IMR-90 (cell line): ENCODE results near the gene HSPA13. TPM values are rescaled to one million over a fixed set of nuclear protein-coding genes. Genes with fewer than 3 reads are reported as not detected.

ENCODE experiments used
- ATAC-seq: fragments of 200-7000 bp; cut with Tn5 transposase; 2 replicates; pipeline ENCODE4 v1.9.1; 2020; ENCODE audit warnings: low read depth, mild to moderate bottlenecking, moderate library complexity
- BruUV-seq: library from RNA; stranded (reverse); fragments of 400-500 nt; replicated peaks from 2 replicates; lab custom pipeline; 2021; lab: Mats Ljungman, UMichigan
- CTCF ChIA-PET: fragments of 300-600 bp; formaldehyde crosslinking; extraction: SDS; loops from one replicate; lab custom pipeline; 2021; ENCODE audit warnings: antibody characterized with exemption; lab: Yijun Ruan, JAX
- POLR2A ChIA-PET: fragments of 300-600 bp; sonication (Branson Sonifier 250); formaldehyde crosslinking; loops from one replicate; lab custom pipeline; 2022; ENCODE audit warnings: antibody characterized with exemption; ENCODE audit not compliant: unreplicated experiment; lab: Charles Lee
- DNase-seq: peaks from one replicate; pipeline ENCODE4 v3.0.0; 2013
- H2AFZ ChIP-seq: replicated peaks from 2 replicates; pipeline ENCODE3; 2013; ENCODE audit warnings: low read length, mild to moderate bottlenecking; ENCODE audit not compliant: poor library complexity
- H2AK5ac ChIP-seq: 2 replicates; pipeline ENCODE4 v1.6.1; 2013; ENCODE audit warnings: low read depth, low read length, inconsistent platforms
- H2AK9ac ChIP-seq: replicated peaks from 2 replicates; pipeline ENCODE3; 2013; ENCODE audit warnings: mild to moderate bottlenecking, low read depth, low read length, moderate library complexity; ENCODE audit not compliant: poor library complexity
- H2BK120ac ChIP-seq: 2 replicates; pipeline ENCODE4 v1.6.1; 2013; ENCODE audit warnings: low read depth, low read length, inconsistent platforms
- H2BK15ac ChIP-seq: 3 replicates; pipeline ENCODE4 v1.6.1; 2013; ENCODE audit warnings: low read depth, low read length, inconsistent platforms
- H2BK20ac ChIP-seq: 2 replicates; pipeline ENCODE4 v1.6.1; 2013; ENCODE audit warnings: low read depth, mild to moderate bottlenecking, inconsistent platforms, low read length, moderate library complexity
- H2BK5ac ChIP-seq: 2 replicates; pipeline ENCODE4 v1.6.1; 2013; ENCODE audit warnings: mild to moderate bottlenecking, low read depth, low read length, inconsistent platforms; ENCODE audit not compliant: poor library complexity, severe bottlenecking
- H3K14ac ChIP-seq: replicated peaks from 2 replicates; pipeline ENCODE4 v1.6.1; 2013; ENCODE audit warnings: low read depth, low read length, inconsistent platforms
- H3K18ac ChIP-seq: 2 replicates; pipeline ENCODE4 v1.6.1; 2013; ENCODE audit warnings: low read depth, low read length, control low read depth
- H3K23ac ChIP-seq: 2 replicates; pipeline ENCODE4 v1.6.1; 2013; ENCODE audit warnings: low read depth, low read length, inconsistent platforms
- H3K27ac ChIP-seq: 2 replicates; pipeline ENCODE4 v1.5.1; 2013; ENCODE audit warnings: mild to moderate bottlenecking, control low read depth, low read length; ENCODE audit not compliant: insufficient read depth
- H3K27me3 ChIP-seq: 2 replicates; pipeline ENCODE4 v1.6.1; 2013; ENCODE audit warnings: low read length; ENCODE audit not compliant: control insufficient read depth, insufficient read depth
- H3K36me3 ChIP-seq: 2 replicates; pipeline ENCODE4 v1.6.1; 2013; ENCODE audit warnings: low read length, mixed read lengths; ENCODE audit not compliant: control insufficient read depth, insufficient read depth
- H3K4ac ChIP-seq: 2 replicates; pipeline ENCODE4 v1.6.1; 2013; ENCODE audit warnings: low read depth, low read length, inconsistent platforms
- H3K4me1 ChIP-seq: 2 replicates; pipeline ENCODE4 v1.6.1; 2013; ENCODE audit warnings: low read length, mixed read lengths; ENCODE audit not compliant: control insufficient read depth, insufficient read depth
- H3K4me2 ChIP-seq: 2 replicates; pipeline ENCODE4 v1.6.1; 2013; ENCODE audit warnings: low read depth, mild to moderate bottlenecking, control low read depth, low read length, moderate library complexity
- H3K4me3 ChIP-seq: 2 replicates; pipeline ENCODE4 v1.5.1; 2013; ENCODE audit warnings: low read depth, mild to moderate bottlenecking, control low read depth, low read length, moderate library complexity; ENCODE audit not compliant: insufficient read depth
- H3K56ac ChIP-seq: 2 replicates; pipeline ENCODE4 v1.6.1; 2013; ENCODE audit warnings: low read length, inconsistent platforms; ENCODE audit not compliant: insufficient read depth; ENCODE audit errors: extremely low read depth
- H3K79me1 ChIP-seq, 2 experiments: 2 replicates each; pipeline ENCODE4 v1.6.1; 2013; ENCODE audit warnings: low read length in 2 of 2, inconsistent platforms in 1 of 2, low read depth in 1 of 2
- H3K9ac ChIP-seq: 2 replicates; pipeline ENCODE4 v1.6.1; 2013; ENCODE audit warnings: low read depth, low read length, control low read depth
- H3K9me1 ChIP-seq: 2 replicates; pipeline ENCODE4 v1.6.1; 2013; ENCODE audit warnings: low read length, inconsistent platforms; ENCODE audit not compliant: insufficient read depth
- H3K9me3 ChIP-seq: 2 replicates; pipeline ENCODE4 v1.6.1; 2013; ENCODE audit warnings: low read length; ENCODE audit not compliant: control insufficient read depth, insufficient read depth
- H4K20me1 ChIP-seq: 2 replicates; pipeline ENCODE4 v1.6.1; 2013; ENCODE audit warnings: low read length, inconsistent platforms; ENCODE audit not compliant: insufficient read depth
- H4K5ac ChIP-seq: 2 replicates; pipeline ENCODE4 v1.6.1; 2013; ENCODE audit warnings: mild to moderate bottlenecking, low read depth, low read length, control low read depth
- H4K8ac ChIP-seq, 2 experiments: 2 replicates each; pipeline ENCODE4 v1.6.1; 2013; ENCODE audit warnings: low read depth in 2 of 2, low read length in 2 of 2, control low read depth in 1 of 2, inconsistent platforms in 1 of 2
- H4K91ac ChIP-seq: 2 replicates; pipeline ENCODE4 v1.6.1; 2013; ENCODE audit warnings: low read depth, low read length, inconsistent platforms; ENCODE audit not compliant: insufficient read depth
- CEBPB ChIP-seq: IDR thresholded peaks from 2 replicates; pipeline ENCODE4 v1.6.1; 2012; ENCODE audit warnings: low read depth, low read length, improper control_type of control experiment
- CHD1 ChIP-seq: IDR thresholded peaks from 2 replicates; pipeline ENCODE4 v1.6.1; 2012; ENCODE audit warnings: low read depth, low read length, improper control_type of control experiment
- FOS ChIP-seq: fragments of 150-350 bp; IDR thresholded peaks from 2 replicates; pipeline ENCODE4 v1.6.1; 2016; ENCODE audit warnings: low read depth, low read length
- MAFK ChIP-seq: IDR thresholded peaks from 2 replicates; pipeline ENCODE4 v1.6.1; 2012; ENCODE audit warnings: low read depth, low read length, improper control_type of control experiment
- MAZ ChIP-seq: IDR thresholded peaks from 2 replicates; pipeline ENCODE4 v1.6.1; 2012; ENCODE audit warnings: low read depth, mild to moderate bottlenecking, low read length, improper control_type of control experiment, moderate library complexity, borderline replicate concordance
- MXI1 ChIP-seq: IDR thresholded peaks from 2 replicates; pipeline ENCODE4 v1.6.1; 2012; ENCODE audit warnings: low read depth, mild to moderate bottlenecking, low read length, moderate library complexity, borderline replicate concordance
- NFE2L2 ChIP-seq: fragments of 150-350 bp; IDR thresholded peaks from 2 replicates; pipeline ENCODE4 v1.6.1; 2016; ENCODE audit warnings: low read depth, mild to moderate bottlenecking, low read length
- RAD21 ChIP-seq: IDR thresholded peaks from 2 replicates; pipeline ENCODE4 v1.6.1; 2012; ENCODE audit warnings: low read length, improper control_type of control experiment
- RCOR1 ChIP-seq: IDR thresholded peaks from 2 replicates; pipeline ENCODE4 v1.6.1; 2012; ENCODE audit warnings: mild to moderate bottlenecking, low read length, improper control_type of control experiment; ENCODE audit not compliant: insufficient replicate concordance
- RFX5 ChIP-seq: IDR thresholded peaks from 2 replicates; pipeline ENCODE4 v1.8.0; 2012; ENCODE audit warnings: low read depth, mild to moderate bottlenecking, low read length, moderate library complexity
- SMC3 ChIP-seq: fragments of 150-350 bp; IDR thresholded peaks from 2 replicates; pipeline ENCODE4 v1.6.1; 2016; ENCODE audit warnings: low read depth, mild to moderate bottlenecking, antibody characterized with exemption, low read length, moderate library complexity
- USF2 ChIP-seq: fragments of 150-350 bp; IDR thresholded peaks from 2 replicates; pipeline ENCODE4 v1.6.1; 2017; ENCODE audit warnings: mild to moderate bottlenecking, antibody characterized with exemption, low read length, low read depth
- WGBS, 2 experiments: methylation state at CpG; one replicate each; pipeline versions ENCODE4 v1.1.5 to v1.1.7; 2013; ENCODE audit warnings: missing lambda C conversion rate in 2 of 2; ENCODE audit not compliant: insufficient read length in 1 of 2; ENCODE audit errors: extremely low coverage in 2 of 2; 5-methylcytosine and 5-hydroxymethylcytosine counted together
- dilution Hi-C: fragments of 300-500 bp; cut with HindIII; formaldehyde crosslinking; loops from one replicate; pipeline ENCODE4 v1.14.3; 2018; ENCODE audit warnings: low sequenced_read_pairs; ENCODE audit not compliant: unreplicated experiment
- in situ Hi-C: fragments of 300-500 bp; cut with MboI; formaldehyde crosslinking; loops from 3 replicates; pipeline ENCODE4 v1.14.3; 2019; ENCODE audit warnings: low sequenced_read_pairs, inconsistent platforms, mixed read lengths
- intact Hi-C: fragments of 100-400 bp; cut with micrococcal nuclease; formaldehyde crosslinking; loops from 2 replicates; pipeline ENCODE4 v1.10.0; 2022
- polyA plus RNA-seq, 3 experiments: library from polyadenylated mRNA; depleted of rRNA; stranded (reverse); fragments of >200 nt; gene quantifications; 2 replicates each; pipeline ENCODE4 v1.2.3, GENCODE V29; 2012; ENCODE audit warnings: low replicate concordance in 1 of 3
- total RNA-seq: library from RNA; depleted of rRNA; stranded (reverse); fragments of >200 nt; gene quantifications from 2 replicates; pipeline ENCODE4 v1.2.3, GENCODE V29; 2012
- TF ChIP-seq, protein P1 (sequence below): fragments of 150-350 bp; IDR thresholded peaks from 2 replicates; pipeline ENCODE4 v1.6.1; 2016; ENCODE audit warnings: low read depth, mild to moderate bottlenecking, low read length, moderate library complexity, borderline replicate concordance
- TF ChIP-seq, protein P2 (sequence below): conservative IDR thresholded peaks from 2 replicates; pipeline ENCODE4 v1.5.1; 2012; ENCODE audit warnings: mild to moderate bottlenecking, low read depth, low read length, improper control_type of control experiment

HSPA13 gene
- total and polyA plus RNA-seq, 2 of the 4 experiments (the other 2 are of a cell fraction), result 16.3 to 43.7 TPM

- no peak for TF ChIP-seq NFE2L2
- TF ChIP-seq, protein P1, sequence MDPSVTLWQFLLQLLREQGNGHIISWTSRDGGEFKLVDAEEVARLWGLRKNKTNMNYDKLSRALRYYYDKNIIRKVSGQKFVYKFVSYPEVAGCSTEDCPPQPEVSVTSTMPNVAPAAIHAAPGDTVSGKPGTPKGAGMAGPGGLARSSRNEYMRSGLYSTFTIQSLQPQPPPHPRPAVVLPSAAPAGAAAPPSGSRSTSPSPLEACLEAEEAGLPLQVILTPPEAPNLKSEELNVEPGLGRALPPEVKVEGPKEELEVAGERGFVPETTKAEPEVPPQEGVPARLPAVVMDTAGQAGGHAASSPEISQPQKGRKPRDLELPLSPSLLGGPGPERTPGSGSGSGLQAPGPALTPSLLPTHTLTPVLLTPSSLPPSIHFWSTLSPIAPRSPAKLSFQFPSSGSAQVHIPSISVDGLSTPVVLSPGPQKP, result no peak
- TF ChIP-seq RCOR1, result no peak
- no peak for TF ChIP-seq RAD21
- TF ChIP-seq MXI1, result no peak
- no peak for TF ChIP-seq MAFK
- TF ChIP-seq CEBPB, result no peak
- TF ChIP-seq, protein P2, sequence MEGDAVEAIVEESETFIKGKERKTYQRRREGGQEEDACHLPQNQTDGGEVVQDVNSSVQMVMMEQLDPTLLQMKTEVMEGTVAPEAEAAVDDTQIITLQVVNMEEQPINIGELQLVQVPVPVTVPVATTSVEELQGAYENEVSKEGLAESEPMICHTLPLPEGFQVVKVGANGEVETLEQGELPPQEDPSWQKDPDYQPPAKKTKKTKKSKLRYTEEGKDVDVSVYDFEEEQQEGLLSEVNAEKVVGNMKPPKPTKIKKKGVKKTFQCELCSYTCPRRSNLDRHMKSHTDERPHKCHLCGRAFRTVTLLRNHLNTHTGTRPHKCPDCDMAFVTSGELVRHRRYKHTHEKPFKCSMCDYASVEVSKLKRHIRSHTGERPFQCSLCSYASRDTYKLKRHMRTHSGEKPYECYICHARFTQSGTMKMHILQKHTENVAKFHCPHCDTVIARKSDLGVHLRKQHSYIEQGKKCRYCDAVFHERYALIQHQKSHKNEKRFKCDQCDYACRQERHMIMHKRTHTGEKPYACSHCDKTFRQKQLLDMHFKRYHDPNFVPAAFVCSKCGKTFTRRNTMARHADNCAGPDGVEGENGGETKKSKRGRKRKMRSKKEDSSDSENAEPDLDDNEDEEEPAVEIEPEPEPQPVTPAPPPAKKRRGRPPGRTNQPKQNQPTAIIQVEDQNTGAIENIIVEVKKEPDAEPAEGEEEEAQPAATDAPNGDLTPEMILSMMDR, result no peak
- no peak for TF ChIP-seq MAZ
- no peak for TF ChIP-seq USF2
- no peak for TF ChIP-seq CHD1
- no peak for TF ChIP-seq SMC3
- TF ChIP-seq FOS, result no peak
- no peak for TF ChIP-seq RFX5
- Histone ChIP-seq H3K18ac (no peak overlapping the region), H4K8ac (no peak overlapping the region), H4K91ac (no peak overlapping the region), H2AFZ (no peak overlapping the region), H3K27me3 (no peaks in the 10 kb centered on the region), H4K5ac (no peak overlapping the region), H3K4me2 (no peak overlapping the region), H3K4me3 (no peak overlapping the region), H3K27ac (no peak overlapping the region), H3K9me3 (no peaks in the 10 kb centered on the region), H3K79me1 (no peaks in the 10 kb centered on the region), H2BK15ac (no peak overlapping the region), H2AK5ac (no peak overlapping the region), H4K20me1 (no peaks in the 10 kb centered on the region), H3K56ac (no peak overlapping the region), H2BK5ac (no peak overlapping the region), H3K9ac (no peak overlapping the region), H2BK120ac (no peak overlapping the region), H2AK9ac (no peak overlapping the region), H3K36me3 (no peaks in the 10 kb centered on the region), H2BK20ac (no peak overlapping the region), H3K4me1 (no peaks in the 10 kb centered on the region), H3K9me1 (no peaks in the 10 kb centered on the region), H3K14ac (no peak overlapping the region), H3K23ac (no peak overlapping the region), H3K4ac (no peak overlapping the region)
- CTCF ChIA-PET, result no interaction called here
- dilution Hi-C loops (no loop called here), intact Hi-C loops (no loop called here), in situ Hi-C loops (no loop called here)
- no peak for ATAC-seq
- no CpG with 5 or more reads among the region's 1 CpG for WGBS, 2 experiments
- no peak for DNase-seq
- POLR2A ChIA-PET, result no interaction called here
- no TSS peak for BruUV-seq
Observed at GRCh38 chr21:14358775-14359174, 24.2 kb downstream of the HSPA13 start.
